Fibroblast of skin of left quadriceps (primary cell): ENCODE measurements around the gene ACTA2.

ENCODE experiments used
- DNase-seq, 2 experiments: peaks; one replicate each; pipeline ENCODE4 v3.0.0-alpha.2; 2013; ENCODE audit warnings: low read depth in 2 of 2

The ACTA2 gene

GRCh38 chr10:88981435-88981834, 28.9 kb upstream of the ACTA2 start:
- DNase-seq = no peak

GRCh38 chr10:88980800-88981199, 28.2 kb upstream of the ACTA2 start:
- no peak for DNase-seq

- no peak for DNase-seq
Observed at GRCh38 chr10:88980247-88980646, 27.7 kb upstream of the ACTA2 start.

- no peak for DNase-seq
Observed at GRCh38 chr10:88979603-88980002, 27.0 kb upstream of the ACTA2 start.

GRCh38 chr10:88979153-88979562, 26.6 kb upstream of the ACTA2 start:
- DNase-seq = peak; percentile 61 to 62

- no peak for DNase-seq
Observed at GRCh38 chr10:88978463-88978862, 25.9 kb upstream of the ACTA2 start.

GRCh38 chr10:88975377-88975720, 22.8 kb upstream of the ACTA2 start:
- DNase-seq = no peak

GRCh38 chr10:88974446-88975376, 22.1 kb upstream of the ACTA2 start:
- DNase-seq = no peak

- no peak for DNase-seq
Observed at GRCh38 chr10:88974012-88974411, 21.4 kb upstream of the ACTA2 start.

- no peak for DNase-seq
Observed at GRCh38 chr10:88971221-88972061, 18.9 kb upstream of the ACTA2 start.

GRCh38 chr10:88968391-88968790, 15.8 kb upstream of the ACTA2 start:
- no peak for DNase-seq

GRCh38 chr10:88966797-88967196, 14.2 kb upstream of the ACTA2 start:
- no peak for DNase-seq

- DNase-seq = no peak
Observed at GRCh38 chr10:88964869-88965415, 12.4 kb upstream of the ACTA2 start.

GRCh38 chr10:88964360-88964759, 11.8 kb upstream of the ACTA2 start:
- no peak for DNase-seq

- DNase-seq = no peak
Observed at GRCh38 chr10:88963318-88963717, 10.7 kb upstream of the ACTA2 start.

GRCh38 chr10:88962336-88962735, 9.8 kb upstream of the ACTA2 start:
- no peak for DNase-seq

GRCh38 chr10:88961266-88961665, 8.7 kb upstream of the ACTA2 start:
- DNase-seq = no peak

GRCh38 chr10:88960802-88961201, 8.2 kb upstream of the ACTA2 start:
- DNase-seq = no peak

- no peak for DNase-seq
Observed at GRCh38 chr10:88958721-88959120, 6.1 kb upstream of the ACTA2 start.

GRCh38 chr10:88957381-88957780, 4.8 kb upstream of the ACTA2 start:
- DNase-seq = no peak

- DNase-seq = no peak
Observed at GRCh38 chr10:88954458-88955083, 2.0 kb upstream of the ACTA2 start.

GRCh38 chr10:88953662-88954061, 1.1 kb upstream of the ACTA2 start:
- DNase-seq = no peak
